HEK293 (cell line): ENCODE results near the gene PRDM10.

ENCODE experiments used
- CTCF ChIA-PET: fragments of 350-600 bp; formaldehyde crosslinking; extraction: SDS; loops from one replicate; lab custom pipeline; 2021; ENCODE audit warnings: antibody characterized with exemption; lab: Yijun Ruan, JAX
- POLR2A ChIA-PET: fragments of 300-600 bp; formaldehyde crosslinking; extraction: SDS; loops from one replicate; lab custom pipeline; 2020; ENCODE audit warnings: antibody characterized with exemption, inconsistent platforms; lab: Yijun Ruan, JAX
- H3K27ac ChIP-seq: fragments of 200-500 bp; sonication (Bioruptor generic); 2 replicates; pipeline ENCODE4 v1.5.1; 2014; ENCODE audit warnings: low read depth, low read length, control low read depth, inconsistent platforms; ENCODE audit errors: extremely low read depth
- H3K36me3 ChIP-seq, 2 experiments: fragments of 200-500 bp in 1 of 2; sonication (Bioruptor generic) in 1 of 2; 1 replicate in 1 of 2; 2 replicates in 1 of 2; pipeline ENCODE4 v1.5.1; 2014 to 2017; ENCODE audit warnings: inconsistent platforms in 2 of 2, low read length in 2 of 2; ENCODE audit not compliant: control insufficient read depth in 2 of 2, insufficient read depth in 1 of 2
- H3K4me1 ChIP-seq: fragments of 200-500 bp; sonication (Bioruptor generic); 2 replicates; pipeline ENCODE4 v1.5.1; 2014; ENCODE audit warnings: mild to moderate bottlenecking, low read length, inconsistent platforms; ENCODE audit not compliant: control insufficient read depth, insufficient read depth
- H3K4me3 ChIP-seq: 2 replicates; pipeline ENCODE4 v1.5.1; 2011; ENCODE audit warnings: low read depth, mild to moderate bottlenecking, control low read depth, low read length, moderate library complexity
- H3K9me3 ChIP-seq: fragments of 200-500 bp; sonication (Bioruptor generic); 2 replicates; pipeline ENCODE4 v1.5.1; 2014; ENCODE audit warnings: low read depth, low read length, inconsistent platforms; ENCODE audit not compliant: control insufficient read depth, insufficient read depth
- ATF2 ChIP-seq: fragments of 450-650 bp; formaldehyde crosslinking; IDR thresholded peaks from 2 replicates; pipeline ENCODE4 v1.5.1; 2016; ENCODE audit warnings: missing biosample characterization, missing genetic modification characterization, low read depth
- GFI1B ChIP-seq: fragments of 450-650 bp; formaldehyde crosslinking; IDR thresholded peaks from 2 replicates; pipeline ENCODE4 v1.5.1; 2016; ENCODE audit warnings: missing biosample characterization, missing genetic modification characterization
- MYNN ChIP-seq: fragments of 450-650 bp; formaldehyde crosslinking; IDR thresholded peaks from 2 replicates; pipeline ENCODE4 v1.5.1; 2016; ENCODE audit warnings: missing biosample characterization, missing genetic modification characterization, borderline replicate concordance
- PBX3 ChIP-seq: sonication (generic); formaldehyde crosslinking; IDR thresholded peaks from 2 replicates; pipeline ENCODE4 v1.8.1; 2022; ENCODE audit warnings: mild to moderate bottlenecking, moderate library complexity, missing genetic modification reagents
- TRIM28 ChIP-seq: IDR thresholded peaks from 2 replicates; pipeline ENCODE4 v1.6.1; 2011; ENCODE audit warnings: low read length, control low read depth, borderline replicate concordance
- ZBTB26 ChIP-seq: fragments of 450-650 bp; formaldehyde crosslinking; optimal IDR thresholded peaks from 2 replicates; pipeline ENCODE3; 2016; ENCODE audit warnings: missing biosample characterization, mild to moderate bottlenecking, missing genetic modification characterization
- ZFP3 ChIP-seq: fragments of 450-650 bp; formaldehyde crosslinking; IDR thresholded peaks from 2 replicates; pipeline ENCODE4 v1.5.1; 2016; ENCODE audit warnings: low read depth, missing biosample characterization, missing genetic modification characterization
- ZIC2 ChIP-seq: fragments of 450-650 bp; formaldehyde crosslinking; IDR thresholded peaks from 2 replicates; pipeline ENCODE4 v1.5.1; 2016; ENCODE audit warnings: missing biosample characterization, missing genetic modification characterization
- ZNF121 ChIP-seq: fragments of 450-650 bp; formaldehyde crosslinking; IDR thresholded peaks from 2 replicates; pipeline ENCODE4 v1.5.1; 2016; ENCODE audit warnings: missing biosample characterization, missing genetic modification characterization
- ZNF19 ChIP-seq: fragments of 450-650 bp; formaldehyde crosslinking; IDR thresholded peaks from 2 replicates; pipeline ENCODE4; 2016; ENCODE audit warnings: missing biosample characterization, missing genetic modification characterization, low read depth
- ZNF23 ChIP-seq: fragments of 450-650 bp; formaldehyde crosslinking; IDR thresholded peaks from 2 replicates; pipeline ENCODE4 v1.5.1; 2016; ENCODE audit warnings: missing biosample characterization, missing genetic modification characterization, borderline replicate concordance
- ZNF248 ChIP-seq: fragments of 450-650 bp; formaldehyde crosslinking; IDR thresholded peaks from 2 replicates; pipeline ENCODE4 v1.5.1; 2017; ENCODE audit warnings: missing biosample characterization, missing genetic modification characterization
- ZNF266 ChIP-seq: fragments of 450-650 bp; formaldehyde crosslinking; IDR thresholded peaks from 2 replicates; pipeline ENCODE4 v1.5.1; 2016; ENCODE audit warnings: missing biosample characterization, missing genetic modification characterization, low read depth
- ZNF292 ChIP-seq: fragments of 450-650 bp; formaldehyde crosslinking; IDR thresholded peaks from 2 replicates; pipeline ENCODE4 v1.5.1; 2016; ENCODE audit warnings: low read depth, missing biosample characterization, missing genetic modification characterization, borderline replicate concordance
- ZNF341 ChIP-seq: fragments of 450-650 bp; formaldehyde crosslinking; IDR thresholded peaks from 2 replicates; pipeline ENCODE4; 2016; ENCODE audit warnings: low read depth, missing biosample characterization, missing genetic modification characterization
- ZNF391 ChIP-seq: fragments of 450-650 bp; formaldehyde crosslinking; IDR thresholded peaks from 2 replicates; pipeline ENCODE4 v1.5.1; 2016; ENCODE audit warnings: low read depth, missing biosample characterization, missing genetic modification characterization, borderline replicate concordance
- ZNF501 ChIP-seq: fragments of 450-650 bp; formaldehyde crosslinking; IDR thresholded peaks from 2 replicates; pipeline ENCODE4 v1.5.1; 2016; ENCODE audit warnings: missing biosample characterization, missing genetic modification characterization
- ZNF580 ChIP-seq: fragments of 450-650 bp; formaldehyde crosslinking; IDR thresholded peaks from 2 replicates; pipeline ENCODE4 v1.5.1; 2016; ENCODE audit warnings: missing biosample characterization, missing genetic modification characterization
- ZNF629 ChIP-seq: fragments of 450-650 bp; formaldehyde crosslinking; IDR thresholded peaks from 2 replicates; pipeline ENCODE4 v1.5.1; 2017; ENCODE audit warnings: missing biosample characterization, missing genetic modification characterization
- ZNF768 ChIP-seq: fragments of 450-650 bp; formaldehyde crosslinking; IDR thresholded peaks from 2 replicates; pipeline ENCODE4 v1.5.1; 2018; ENCODE audit warnings: missing biosample characterization, mild to moderate bottlenecking, missing genetic modification characterization
- ZNF843 ChIP-seq: fragments of 450-650 bp; formaldehyde crosslinking; IDR thresholded peaks from 2 replicates; pipeline ENCODE4 v1.5.1; 2016; ENCODE audit warnings: missing biosample characterization, missing genetic modification characterization
- TF ChIP-seq, protein P1 (sequence below): fragments of 450-650 bp; formaldehyde crosslinking; IDR thresholded peaks from 2 replicates; pipeline ENCODE4; 2016; ENCODE audit warnings: missing biosample characterization, missing genetic modification characterization

The PRDM10 gene

GRCh38 chr11:129911298-129911697 lies 91.3 kb downstream of the PRDM10 start:
- TF ChIP-seq ZNF19 (no peak), ZNF121 (no peak), ZNF248 (tag by site-specific recombination) (no peak), ZNF768 (tag by site-specific recombination) (no peak), ZNF629 (no peak), TRIM28 (no peak), ZNF23 (no peak), ZNF843 (tag by site-specific recombination) (no peak), GFI1B (no peak), ATF2 (tag by site-specific recombination) (no peak), ZNF341 (tag by site-specific recombination) (no peak), ZNF391 (tag by site-specific recombination) (no peak), ZBTB26 (no peak), ZNF501 (tag by site-specific recombination) (no peak)
- TF ChIP-seq, protein P1, sequence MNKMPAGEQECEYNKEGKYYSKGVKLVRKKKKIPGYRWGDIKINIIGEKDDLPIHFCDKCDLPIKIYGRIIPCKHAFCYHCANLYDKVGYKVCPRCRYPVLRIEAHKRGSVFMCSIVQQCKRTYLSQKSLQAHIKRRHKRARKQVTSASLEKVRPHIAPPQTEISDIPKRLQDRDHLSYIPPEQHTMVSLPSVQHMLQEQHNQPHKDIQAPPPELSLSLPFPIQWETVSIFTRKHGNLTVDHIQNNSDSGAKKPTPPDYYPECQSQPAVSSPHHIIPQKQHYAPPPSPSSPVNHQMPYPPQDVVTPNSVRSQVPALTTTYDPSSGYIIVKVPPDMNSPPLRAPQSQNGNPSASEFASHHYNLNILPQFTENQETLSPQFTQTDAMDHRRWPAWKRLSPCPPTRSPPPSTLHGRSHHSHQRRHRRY (tag by site-specific recombination): no peak
- CTCF ChIA-PET: interaction anchor here (1.3 kb wide), 1 partner anchor 10 kb away, joined by 7 read pairs; no protein-coding TSS in a partner anchor

DNA sequence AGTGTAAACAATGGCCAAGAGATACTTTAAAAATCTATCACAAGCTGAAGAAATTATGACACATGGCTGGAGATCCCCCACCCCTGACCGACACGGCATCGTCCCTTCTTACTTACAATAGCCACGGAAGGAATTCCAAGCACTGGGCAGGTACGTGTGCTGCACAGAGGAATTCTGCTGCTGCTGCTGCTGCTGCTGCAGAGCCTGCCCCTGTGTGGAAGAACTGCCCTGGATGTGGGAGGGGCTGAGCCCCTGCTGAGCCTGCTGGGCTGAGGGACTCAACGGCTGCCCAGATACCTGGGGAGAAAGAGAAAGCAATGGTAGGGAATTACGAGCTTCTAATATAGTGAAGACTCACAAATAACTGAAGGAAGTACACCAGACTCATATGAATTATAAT lies 92.3 kb downstream of the PRDM10 start:
- Histone ChIP-seq H3K4me1 (no peaks in the 10 kb centered on the region), H3K9me3 (no peaks in the 10 kb centered on the region), H3K36me3 (peaks cover 0 to 40% of the 10 kb centered on the region in 2 experiments; a peak in 2 of 3 replicates), H3K27ac (no peak overlapping the region), H3K4me3 (no peak overlapping the region)
- CTCF ChIA-PET: interaction anchor here (1.3 kb wide), 2 partner anchors 9 to 13 kb away, joined by 5 to 7 read pairs; no protein-coding TSS in a partner anchor
- POLR2A ChIA-PET: no interaction called here
- TF ChIP-seq MYNN (tag by site-specific recombination) (no peak), ZNF266 (tag by site-specific recombination) (no peak), ZNF292 (no peak), ZIC2 (tag by site-specific recombination) (peak; percentile 43; the same call in 1 of the 2 replicates), ZFP3 (no peak), ZNF580 (tag by site-specific recombination) (no peak), PBX3 (CRISPR knock-in tag) (no peak)
- TF ChIP-seq, all 188 proteins: peak for 1

More at GRCh38 chr11:129911298-129911697, 91.3 kb downstream of the PRDM10 start:
- Histone ChIP-seq H3K4me1 (no peaks in the 10 kb centered on the region), H3K27ac (no peak overlapping the region), H3K9me3 (no peaks in the 10 kb centered on the region), H3K4me3 (no peak overlapping the region), H3K36me3 (peaks cover 1 to 37% of the 10 kb centered on the region in 2 experiments; a peak in 2 of 3 replicates)
- POLR2A ChIA-PET: no interaction called here
